MCF 10A (cell line): ENCODE results near the gene RAX. TPM values are rescaled to one million over a fixed set of nuclear protein-coding genes. Genes with fewer than 3 reads are reported as not detected.

Experiments used
- BruUV-seq: library from RNA; stranded (reverse); fragments of 400-500 nt; replicated peaks from 2 replicates; lab custom pipeline; 2021; lab: Mats Ljungman, UMichigan
- CTCF ChIA-PET: fragments of 300-600 bp; sonication (Branson Sonifier 250); formaldehyde crosslinking; extraction: SDS; loops from one replicate; lab custom pipeline; 2021; ENCODE audit warnings: antibody characterized with exemption, inconsistent platforms; lab: Yijun Ruan, JAX
- POLR2A ChIA-PET: fragments of 300-600, 350-650 bp; sonication (Branson Sonifier 250); formaldehyde crosslinking; extraction: SDS; loops from one replicate; lab custom pipeline; 2020; ENCODE audit warnings: antibody characterized with exemption, inconsistent platforms; lab: Yijun Ruan, JAX
- DNase-seq: peaks from one replicate; pipeline ENCODE4 v3.0.0-alpha.2; 2018; ENCODE audit not compliant: unreplicated experiment
- H3K27ac Mint-ChIP-seq: one replicate; pipeline ENCODE4 v1.8.0; 2022; ENCODE audit warnings: mild to moderate bottlenecking, low read depth, mixed read lengths; ENCODE audit not compliant: unreplicated experiment
- H3K27me3 Mint-ChIP-seq: one replicate; pipeline ENCODE4 v1.8.0; 2022; ENCODE audit warnings: mixed read lengths; ENCODE audit not compliant: insufficient read depth, unreplicated experiment
- H3K36me3 Mint-ChIP-seq: one replicate; pipeline ENCODE4 v1.8.0; 2022; ENCODE audit warnings: mild to moderate bottlenecking, moderate library complexity, mixed read lengths; ENCODE audit not compliant: insufficient read depth, unreplicated experiment
- H3K4me1 Mint-ChIP-seq: one replicate; pipeline ENCODE4 v1.8.0; 2022; ENCODE audit warnings: mixed read lengths; ENCODE audit not compliant: insufficient read depth, unreplicated experiment
- H3K4me3 Mint-ChIP-seq: one replicate; pipeline ENCODE4 v1.8.0; 2022; ENCODE audit warnings: mild to moderate bottlenecking, moderate library complexity, mixed read lengths; ENCODE audit not compliant: unreplicated experiment
- H3K9me3 Mint-ChIP-seq: one replicate; pipeline ENCODE4 v1.8.0; 2022; ENCODE audit warnings: mixed read lengths; ENCODE audit not compliant: unreplicated experiment
- intact Hi-C: fragments of 100-400 bp; cut with micrococcal nuclease; formaldehyde crosslinking; loops from 2 replicates; pipeline ENCODE4 v1.14.1; 2022
- total RNA-seq: library from RNA; stranded (reverse); gene quantifications from 2 replicates; pipeline ENCODE4 v1.2.3, GENCODE V29; 2022
- TF ChIP-seq, protein P1 (sequence below): fragments of 200-600 bp; IDR thresholded peaks from one replicate; pipeline ENCODE4 v1.8.0; 2022; ENCODE audit warnings: antibody characterized with exemption, mild to moderate bottlenecking; ENCODE audit not compliant: unreplicated experiment

Gene RAX
- total RNA-seq, 1 experiment from 2014 or later = not detected

DNA sequence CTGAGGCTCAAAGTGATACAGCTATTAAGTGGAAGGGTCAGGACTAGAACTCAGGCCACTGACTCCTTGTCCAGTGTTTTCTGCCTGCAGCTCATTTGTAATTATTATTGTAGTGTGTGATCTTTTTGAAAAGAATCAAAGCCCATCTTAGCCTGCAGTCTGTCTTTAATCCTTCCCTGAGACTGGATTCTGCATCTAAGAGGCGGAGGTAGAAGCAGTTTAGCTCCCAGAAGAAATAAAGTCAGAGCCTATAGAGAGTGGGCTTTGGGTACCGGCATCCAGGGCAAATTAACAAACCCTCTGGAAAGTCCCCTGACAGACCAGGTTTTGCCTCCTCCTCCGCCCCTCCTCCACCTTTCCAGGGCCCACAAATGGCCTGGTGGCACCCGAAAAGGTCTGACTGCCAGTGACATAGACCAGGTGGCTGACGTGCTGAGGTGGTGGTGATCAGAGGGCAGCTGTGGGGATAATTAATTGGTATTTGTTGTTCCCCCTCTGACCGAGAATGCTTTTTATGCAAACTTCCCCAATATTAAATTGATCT lies 2.2 kb upstream of the RAX start:
- intact Hi-C loops = no loop called here
- Mint-ChIP-seq H3K27me3 (peaks cover 27% of the 10 kb centered on the region), H3K27ac (no peak overlapping the region), H3K9me3 (no peaks in the 10 kb centered on the region), H3K36me3 (no peaks in the 10 kb centered on the region), H3K4me3 (no peak overlapping the region), H3K4me1 (no peaks in the 10 kb centered on the region)
- TF ChIP-seq, protein P1, sequence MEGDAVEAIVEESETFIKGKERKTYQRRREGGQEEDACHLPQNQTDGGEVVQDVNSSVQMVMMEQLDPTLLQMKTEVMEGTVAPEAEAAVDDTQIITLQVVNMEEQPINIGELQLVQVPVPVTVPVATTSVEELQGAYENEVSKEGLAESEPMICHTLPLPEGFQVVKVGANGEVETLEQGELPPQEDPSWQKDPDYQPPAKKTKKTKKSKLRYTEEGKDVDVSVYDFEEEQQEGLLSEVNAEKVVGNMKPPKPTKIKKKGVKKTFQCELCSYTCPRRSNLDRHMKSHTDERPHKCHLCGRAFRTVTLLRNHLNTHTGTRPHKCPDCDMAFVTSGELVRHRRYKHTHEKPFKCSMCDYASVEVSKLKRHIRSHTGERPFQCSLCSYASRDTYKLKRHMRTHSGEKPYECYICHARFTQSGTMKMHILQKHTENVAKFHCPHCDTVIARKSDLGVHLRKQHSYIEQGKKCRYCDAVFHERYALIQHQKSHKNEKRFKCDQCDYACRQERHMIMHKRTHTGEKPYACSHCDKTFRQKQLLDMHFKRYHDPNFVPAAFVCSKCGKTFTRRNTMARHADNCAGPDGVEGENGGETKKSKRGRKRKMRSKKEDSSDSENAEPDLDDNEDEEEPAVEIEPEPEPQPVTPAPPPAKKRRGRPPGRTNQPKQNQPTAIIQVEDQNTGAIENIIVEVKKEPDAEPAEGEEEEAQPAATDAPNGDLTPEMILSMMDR = no peak
- ChIA-PET CTCF (interaction anchor here (0.6 to 3.1 kb wide), 5 partner anchors 10 to 155 kb away, joined by 3 to 13 read pairs (median 4); no protein-coding TSS in a partner anchor), POLR2A (no interaction called here)
- no TSS peak for BruUV-seq
- DNase-seq = no peak

DNA sequence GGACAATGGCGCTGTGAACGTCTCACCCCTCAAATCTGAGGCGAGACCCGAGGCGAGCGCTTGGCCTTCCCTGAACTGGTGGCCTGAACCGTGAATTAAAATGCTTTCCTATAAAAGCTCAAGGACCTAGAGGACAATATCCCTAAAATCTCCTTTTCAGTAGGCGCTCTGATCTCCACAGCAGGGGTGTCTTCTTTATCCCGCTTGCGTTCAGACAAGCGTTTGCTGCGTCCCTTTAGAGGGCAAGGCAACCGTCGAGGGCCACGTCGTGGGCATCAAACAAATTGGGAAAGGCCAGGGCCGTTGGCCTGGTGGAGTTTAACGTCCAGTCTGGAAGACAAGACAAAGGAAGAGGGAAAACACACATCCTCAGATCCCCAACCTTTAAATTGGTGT lies 1.3 kb upstream of the RAX start:
- Mint-ChIP-seq H3K4me3 (no peak overlapping the region), H3K27me3 (peaks cover 37% of the 10 kb centered on the region), H3K4me1 (no peaks in the 10 kb centered on the region), H3K27ac (no peak overlapping the region), H3K9me3 (no peaks in the 10 kb centered on the region), H3K36me3 (no peaks in the 10 kb centered on the region)
- intact Hi-C loops = no loop called here
- TF ChIP-seq, protein P1 = no peak
- DNase-seq = no peak
- POLR2A ChIA-PET = interaction anchor here (0.6 kb wide), 1 partner anchor 34 kb away, joined by 3 read pairs; no protein-coding TSS in a partner anchor
- BruUV-seq = no TSS peak
- CTCF ChIA-PET = interaction anchor here (0.7 kb wide), 1 partner anchor 29 kb away, joined by 3 read pairs; no protein-coding TSS in a partner anchor

DNA sequence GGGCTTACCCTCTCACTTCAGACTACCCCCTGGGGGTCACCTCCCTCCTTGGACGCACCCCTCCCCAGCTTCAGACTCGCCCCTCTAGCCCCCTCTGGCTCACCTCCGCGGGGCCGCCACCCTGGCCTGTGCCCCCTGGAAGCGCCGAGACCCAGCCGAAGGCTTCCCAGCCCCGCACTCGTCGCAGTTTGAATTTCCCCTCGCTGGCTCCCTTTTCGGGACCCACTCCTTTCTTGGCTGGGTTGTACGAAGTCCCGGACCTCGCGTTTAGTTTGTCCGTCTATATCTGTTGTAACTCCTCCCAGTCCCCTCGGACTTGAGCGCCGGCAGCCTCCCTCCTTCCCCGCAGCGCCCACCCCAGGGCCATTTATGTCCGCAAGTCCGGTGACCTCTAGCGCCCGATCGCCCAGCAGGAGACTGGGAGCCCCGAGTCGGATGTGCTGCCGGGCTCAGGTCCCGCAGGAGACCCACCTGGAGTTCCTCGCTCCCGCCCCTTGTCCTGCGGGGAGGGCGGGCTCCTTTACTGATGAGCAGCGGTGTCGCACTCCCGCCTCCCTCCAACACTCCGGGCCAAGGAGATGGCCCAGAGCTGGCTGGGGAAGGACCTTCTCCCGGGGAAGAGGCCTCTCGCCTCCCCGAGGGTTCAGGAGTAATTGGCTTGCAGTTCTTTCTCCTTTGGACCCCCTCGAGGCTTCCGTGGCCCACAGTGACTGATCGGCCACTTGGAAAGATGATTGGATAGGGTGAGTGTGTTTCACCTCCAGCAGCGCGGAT lies 692 bp upstream of the RAX start:
- Mint-ChIP-seq H3K4me3 (no peak overlapping the region), H3K27me3 (peaks cover 43% of the 10 kb centered on the region)

More for the DNA sequence above, 692 bp upstream of the RAX start:
- H3K4me1 Mint-ChIP-seq = no peaks in the 10 kb centered on the region
- H3K9me3 Mint-ChIP-seq = no peaks in the 10 kb centered on the region
- H3K36me3 Mint-ChIP-seq = no peaks in the 10 kb centered on the region
- POLR2A ChIA-PET = interaction anchor here (0.6 kb wide), 1 partner anchor 34 kb away, joined by 3 read pairs; no protein-coding TSS in a partner anchor
- TF ChIP-seq, protein P1 = no peak
- H3K27ac Mint-ChIP-seq = no peak overlapping the region
- intact Hi-C loops = no loop called here
- no peak for DNase-seq
- CTCF ChIA-PET = interaction anchor here (0.7 to 1.4 kb wide), 2 partner anchors 29 to 129 kb away, joined by 3 to 4 read pairs; no protein-coding TSS in a partner anchor
- BruUV-seq = no TSS peak
